Breast epithelium (tissue), 3 donors: ENCODE results near the gene NFATC3.

Experiments
- CTCF ChIP-seq, 3 donors: fragments of 450-650 bp; IDR thresholded peaks; one replicate each; pipeline ENCODE4 v1.5.1; 2016 to 2017; ENCODE audit warnings: antibody characterized with exemption in 3 of 3, mild to moderate bottlenecking in 3 of 3, moderate library complexity in 3 of 3
- POLR2A ChIP-seq: fragments of 450-650 bp; IDR thresholded peaks from one replicate; pipeline ENCODE4 v1.6.1; 2016; ENCODE audit warnings: antibody characterized with exemption, mild to moderate bottlenecking, moderate library complexity

DNA sequence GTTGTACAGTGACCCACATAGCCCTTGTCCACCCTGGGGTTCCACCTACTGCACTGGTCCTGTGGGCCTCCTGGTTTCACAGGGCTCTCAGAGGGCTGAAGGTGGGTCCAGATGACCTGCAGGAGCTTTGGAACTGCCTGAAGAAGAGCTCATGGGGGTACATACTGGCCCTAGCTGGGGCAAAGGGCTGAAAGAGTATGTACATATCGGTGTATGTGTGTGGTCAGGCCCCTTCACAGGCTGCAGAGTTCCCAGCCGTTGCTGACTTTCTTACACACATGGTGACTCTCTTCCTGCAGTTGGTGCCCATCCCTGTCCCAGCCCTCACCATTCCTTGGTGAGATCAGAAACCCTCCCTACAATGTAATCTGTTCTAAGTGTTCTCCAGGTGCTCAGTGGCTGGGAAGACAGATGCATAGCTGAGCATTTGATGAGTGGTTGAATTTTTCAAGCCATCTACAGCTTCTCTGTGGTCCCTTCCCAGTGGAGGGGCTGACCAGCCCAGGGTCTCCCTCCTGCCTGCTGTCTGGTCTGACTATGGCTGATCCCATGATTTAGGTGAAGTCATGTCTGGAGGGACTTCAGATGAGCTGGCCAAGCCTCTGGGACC lies 2.4 kb upstream of the NFATC3 start:
- TF ChIP-seq CTCF (IDR thresholded peaks at IDR 0.05) (no peak), POLR2A (no peak)
